ENCODE data around the gene ZNF837.

Gene ZNF837

GRCh38 chr19:58398087-58398486, 17.3 kb upstream of the ZNF837 start:
- H3K36me3 ChIP-seq (ENCODE audit: control insufficient read depth, insufficient read depth, low read length), result peaks cover 22% of the 10 kb centered on the region
- TF ChIP-seq CTCF (IDR thresholded peaks at IDR 0.05; ENCODE audit: insufficient read depth, low read length, poor library complexity, severe bottlenecking), result no peak

DNA sequence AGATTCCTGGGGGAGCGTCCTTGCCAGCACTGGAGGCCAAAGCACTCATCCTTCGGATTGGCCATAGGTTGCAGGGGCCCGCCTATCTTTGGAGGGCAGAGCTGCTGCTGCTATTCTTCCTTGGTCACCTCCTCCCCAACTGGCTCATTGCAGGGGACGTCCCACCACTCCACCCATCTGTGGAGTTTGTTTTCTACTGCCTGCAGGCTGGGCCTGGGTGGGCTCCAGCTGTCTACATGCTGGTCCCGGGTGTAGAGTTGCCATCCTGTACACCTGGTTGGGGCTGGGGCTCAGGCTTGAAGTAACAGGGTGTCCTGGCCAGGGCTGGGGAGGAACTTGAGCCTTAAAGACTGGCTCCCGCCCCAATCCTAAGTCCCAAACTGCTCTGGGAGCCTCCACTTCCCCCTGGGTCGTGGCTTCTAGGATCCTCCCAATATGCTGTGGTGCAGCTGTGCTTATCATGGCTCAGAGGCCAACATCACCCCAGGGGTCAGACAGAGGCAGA, 16.8 kb upstream of the ZNF837 start:
- TF ChIP-seq CTCF (IDR thresholded peaks at IDR 0.05; ENCODE audit: insufficient read depth, low read length, poor library complexity, severe bottlenecking), result no peak
- no peak for DNase-seq (ENCODE audit: extremely low read depth, insufficient read length)
- H3K4me3 ChIP-seq (replicated peaks; ENCODE audit: low read depth, low read length), result no peak overlapping the region
- H3K36me3 ChIP-seq (ENCODE audit: control insufficient read depth, insufficient read depth, low read length), result peaks cover 27% of the 10 kb centered on the region
- H3K27me3 ChIP-seq (replicated peaks; ENCODE audit: control insufficient read depth, insufficient read depth, low read length), result no peaks in the 10 kb centered on the region

More at GRCh38 chr19:58398087-58398486, 17.3 kb upstream of the ZNF837 start:
- DNase-seq (ENCODE audit: extremely low read depth, insufficient read length), result no peak
- Histone ChIP-seq H3K4me3 (replicated peaks; ENCODE audit: low read depth, low read length) (no peak overlapping the region), H3K27me3 (replicated peaks; ENCODE audit: control insufficient read depth, insufficient read depth, low read length) (no peaks in the 10 kb centered on the region)

- no peak for DNase-seq (ENCODE audit: extremely low read depth, insufficient read length)
- Histone ChIP-seq H3K4me3 (replicated peaks; ENCODE audit: low read depth, low read length) (no peak overlapping the region), H3K27me3 (replicated peaks; ENCODE audit: control insufficient read depth, insufficient read depth, low read length) (no peaks in the 10 kb centered on the region), H3K36me3 (ENCODE audit: control insufficient read depth, insufficient read depth, low read length) (peaks cover 29% of the 10 kb centered on the region)
- TF ChIP-seq CTCF (IDR thresholded peaks at IDR 0.05; ENCODE audit: insufficient read depth, low read length, poor library complexity, severe bottlenecking), result no peak
These were observed 16.1 kb upstream of the ZNF837 start for GRCh38 chr19:58396691-58397532.

DNA sequence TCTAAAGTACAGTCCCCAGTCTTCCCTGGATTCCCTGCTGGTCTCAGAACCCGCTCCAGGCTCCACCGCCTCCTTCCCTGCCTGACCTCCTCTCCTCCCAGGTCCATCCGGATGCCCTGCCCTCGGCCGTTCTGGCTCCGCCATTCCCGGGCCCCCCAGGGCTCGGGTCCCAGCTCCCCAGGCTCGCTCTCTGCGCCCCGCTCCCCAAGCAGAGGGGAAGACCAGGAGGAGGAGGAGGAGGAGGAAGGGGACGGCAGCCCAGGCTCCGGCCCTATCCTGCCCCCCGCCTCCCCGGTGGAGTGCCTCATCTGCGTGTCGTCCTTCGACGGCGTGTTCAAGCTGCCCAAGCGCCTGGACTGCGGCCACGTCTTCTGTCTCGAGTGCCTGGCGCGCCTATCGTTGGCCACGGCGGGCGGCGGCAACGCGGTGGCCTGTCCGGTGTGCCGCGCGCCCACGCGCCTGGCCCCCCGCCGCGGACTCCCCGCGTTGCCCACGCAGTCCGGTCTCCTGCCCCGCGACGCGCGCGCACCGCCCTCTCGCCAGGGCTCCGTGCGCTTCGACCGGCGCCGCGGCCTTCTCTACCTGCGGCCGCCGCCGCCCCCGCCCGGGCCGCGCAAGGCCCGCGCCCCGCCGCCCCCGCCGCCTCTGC, 15.3 kb upstream of the ZNF837 start:
- Histone ChIP-seq H3K36me3 (ENCODE audit: control insufficient read depth, insufficient read depth, low read length) (peaks cover 31% of the 10 kb centered on the region), H3K4me3 (replicated peaks; ENCODE audit: low read depth, low read length) (no peak overlapping the region), H3K27me3 (replicated peaks; ENCODE audit: control insufficient read depth, insufficient read depth, low read length) (no peaks in the 10 kb centered on the region)
- no peak for TF ChIP-seq CTCF (IDR thresholded peaks at IDR 0.05; ENCODE audit: insufficient read depth, low read length, poor library complexity, severe bottlenecking)
- DNase-seq (ENCODE audit: extremely low read depth, insufficient read length), result no peak

- TF ChIP-seq CTCF (IDR thresholded peaks at IDR 0.05; ENCODE audit: insufficient read depth, low read length, poor library complexity, severe bottlenecking), result no peak
- no peaks in the 10 kb centered on the region for H3K27me3 ChIP-seq (replicated peaks; ENCODE audit: control insufficient read depth, insufficient read depth, low read length)
- DNase-seq (ENCODE audit: extremely low read depth, insufficient read length), result no peak
- peaks cover 34% of the 10 kb centered on the region for H3K36me3 ChIP-seq (ENCODE audit: control insufficient read depth, insufficient read depth, low read length)
- H3K4me3 ChIP-seq (replicated peaks; ENCODE audit: low read depth, low read length), result no peak within 1 kb of the TSS
These were observed 14.6 kb upstream of the ZNF837 start, which contains the start of gene RNF225 for GRCh38 chr19:58395220-58395978. Gene RNF225 (plus strand): TSS chr19:58395656. CDS start chr19:58396090, 434 bp downstream.

Measured in GM06990 (cell line).